ENCODE measurements around the gene SNX27.
"Not testable (repeated sequence)": the region's sequence is repeated elsewhere in the genome, so short reads cannot be mapped to it uniquely, and the experiment has no call there.

SNX27 gene

GRCh38 chr1:151604291-151604690 lies 7.6 kb upstream of the SNX27 start:
- DNase-seq (ENCODE audit: low read depth in 2 of 2) = no peak

GRCh38 chr1:151606384-151606783 lies 5.5 kb upstream of the SNX27 start:
- no peak for DNase-seq (ENCODE audit: low read depth in 2 of 2)

GRCh38 chr1:151606857-151607256 lies 5.0 kb upstream of the SNX27 start:
- DNase-seq (ENCODE audit: low read depth in 2 of 2) = no peak

GRCh38 chr1:151610142-151610541 lies 1.7 kb upstream of the SNX27 start:
- DNase-seq (ENCODE audit: low read depth in 2 of 2) = no peak

- DNase-seq (ENCODE audit: low read depth in 2 of 2) = no peak
These were observed 511 bp upstream of the SNX27 start for GRCh38 chr1:151611288-151611790.

- DNase-seq (ENCODE audit: low read depth in 2 of 2) = no peak
These were observed 841 bp downstream of the SNX27 start for GRCh38 chr1:151612501-151613281.

GRCh38 chr1:151613282-151613780 lies 1.5 kb downstream of the SNX27 start:
- DNase-seq (ENCODE audit: low read depth in 2 of 2) = no peak

- DNase-seq (ENCODE audit: low read depth in 2 of 2) = no peak
These were observed 4.1 kb downstream of the SNX27 start for GRCh38 chr1:151615711-151616504.

- DNase-seq (ENCODE audit: low read depth in 2 of 2) = no peak
These were observed 4.6 kb downstream of the SNX27 start for GRCh38 chr1:151616505-151616849.

GRCh38 chr1:151618003-151618402 lies 6.2 kb downstream of the SNX27 start:
- no peak for DNase-seq (ENCODE audit: low read depth in 2 of 2)

GRCh38 chr1:151618470-151618869 lies 6.6 kb downstream of the SNX27 start:
- no peak for DNase-seq (ENCODE audit: low read depth in 2 of 2)

- DNase-seq (ENCODE audit: low read depth in 2 of 2) = not testable (repeated sequence)
These were observed 7.1 kb downstream of the SNX27 start for GRCh38 chr1:151618996-151619395.

GRCh38 chr1:151619489-151620093 lies 7.7 kb downstream of the SNX27 start:
- DNase-seq (ENCODE audit: low read depth in 2 of 2) = no peak

- DNase-seq (ENCODE audit: low read depth in 2 of 2) = no peak
These were observed 8.4 kb downstream of the SNX27 start for GRCh38 chr1:151620286-151620685.

- DNase-seq (ENCODE audit: low read depth in 2 of 2) = no peak
These were observed 9.5 kb downstream of the SNX27 start for GRCh38 chr1:151621351-151621750.

GRCh38 chr1:151624783-151625182 lies 12.9 kb downstream of the SNX27 start:
- DNase-seq (ENCODE audit: low read depth in 2 of 2) = no peak

GRCh38 chr1:151626740-151627334 lies 15.0 kb downstream of the SNX27 start:
- DNase-seq (ENCODE audit: low read depth in 2 of 2) = no peak

GRCh38 chr1:151629278-151629677 lies 17.4 kb downstream of the SNX27 start:
- DNase-seq (ENCODE audit: low read depth in 2 of 2) = no peak

GRCh38 chr1:151635479-151636072 lies 23.7 kb downstream of the SNX27 start:
- DNase-seq (ENCODE audit: low read depth in 2 of 2) = peak in 1 of 2 experiments; percentile 19

- no peak for DNase-seq (ENCODE audit: low read depth in 2 of 2)
These were observed 26.4 kb downstream of the SNX27 start for GRCh38 chr1:151638074-151638775.

GRCh38 chr1:151638812-151639211 lies 27.0 kb downstream of the SNX27 start:
- no peak for DNase-seq (ENCODE audit: low read depth in 2 of 2)
